M059J (cell line): Measurements from ENCODE around the gene OSBPL8. TPM values are rescaled to one million over a fixed set of nuclear protein-coding genes. Genes with fewer than 3 reads are reported as not detected.

Experiments used
- DNase-seq: peaks from one replicate; pipeline ENCODE4 v3.0.0-alpha.2; 2012; ENCODE audit warnings: low read depth
- total RNA-seq: library from RNA; depleted of rRNA; stranded (reverse); fragments of >200 nt; shearing (Covaris generic); gene quantifications from 2 replicates; pipeline ENCODE4 v1.2.3, GENCODE V29; 2014

Gene OSBPL8
- total RNA-seq, 1 experiment from 2014 or later: 44.2 TPM

DNA sequence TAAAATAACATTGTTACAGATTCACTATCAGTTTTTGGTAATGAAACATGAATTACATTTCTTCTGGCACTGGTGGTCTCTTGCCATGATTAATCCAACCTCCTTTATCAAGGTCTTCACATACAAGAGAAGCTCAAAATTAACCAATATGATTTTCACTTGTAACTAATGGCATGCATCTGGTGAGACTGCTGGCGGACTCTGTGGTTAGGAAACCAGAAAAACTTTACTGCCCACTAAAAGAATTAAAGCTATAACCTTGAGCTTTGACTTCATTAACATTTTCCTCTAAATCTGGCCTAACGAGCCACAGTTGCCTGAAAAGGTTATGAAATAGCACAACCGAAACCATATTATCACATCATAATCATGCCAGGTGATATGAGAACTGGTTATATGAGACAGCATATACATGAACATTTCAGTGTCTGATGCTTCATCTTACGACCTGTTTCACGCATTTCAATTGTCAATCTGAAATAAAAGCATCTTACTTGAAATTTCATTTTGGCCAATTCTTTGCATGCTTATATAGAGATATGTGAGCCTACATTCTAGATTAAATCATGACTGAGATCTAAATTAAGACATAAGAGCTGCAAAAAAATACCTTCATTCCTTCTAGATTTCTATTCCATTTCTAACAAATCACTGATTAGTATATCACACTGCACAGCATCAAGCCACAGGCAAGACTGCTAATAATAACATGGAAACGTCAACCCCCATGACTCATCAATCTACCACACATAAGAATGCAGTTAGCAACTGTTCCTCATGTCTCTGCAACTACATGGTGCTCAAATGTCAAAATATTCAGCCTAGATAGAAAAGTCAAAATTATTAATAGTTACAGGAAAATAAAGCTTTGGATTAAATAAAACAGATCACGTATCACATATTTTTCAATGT lies 89.3 kb downstream of the OSBPL8 start:
- DNase-seq: peak; percentile 88

DNA sequence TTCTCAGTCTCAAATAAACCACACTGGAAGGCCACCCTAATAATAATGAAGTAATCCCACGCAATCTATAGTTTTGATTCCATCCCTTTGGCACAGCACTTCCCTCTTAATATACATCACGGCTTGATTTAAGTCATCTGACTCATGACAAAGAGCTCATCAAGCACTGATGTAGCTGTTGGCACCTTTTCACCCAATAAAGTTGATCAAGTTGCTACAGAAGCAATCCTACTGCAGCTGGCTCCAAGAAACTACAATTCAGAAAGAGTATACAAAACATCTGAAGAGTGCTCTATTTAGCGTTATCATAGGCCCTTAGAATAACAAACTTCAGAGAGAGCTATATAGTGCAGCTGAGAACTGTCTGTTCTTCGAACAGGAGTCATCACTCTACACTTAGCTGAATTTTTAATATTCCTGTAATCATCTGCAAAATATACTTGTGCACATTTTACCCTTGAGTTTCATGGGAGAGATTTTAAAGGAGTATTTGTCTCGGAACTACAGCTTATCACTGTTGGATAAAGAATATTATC lies 94.9 kb downstream of the OSBPL8 start:
- DNase-seq: no peak

DNA sequence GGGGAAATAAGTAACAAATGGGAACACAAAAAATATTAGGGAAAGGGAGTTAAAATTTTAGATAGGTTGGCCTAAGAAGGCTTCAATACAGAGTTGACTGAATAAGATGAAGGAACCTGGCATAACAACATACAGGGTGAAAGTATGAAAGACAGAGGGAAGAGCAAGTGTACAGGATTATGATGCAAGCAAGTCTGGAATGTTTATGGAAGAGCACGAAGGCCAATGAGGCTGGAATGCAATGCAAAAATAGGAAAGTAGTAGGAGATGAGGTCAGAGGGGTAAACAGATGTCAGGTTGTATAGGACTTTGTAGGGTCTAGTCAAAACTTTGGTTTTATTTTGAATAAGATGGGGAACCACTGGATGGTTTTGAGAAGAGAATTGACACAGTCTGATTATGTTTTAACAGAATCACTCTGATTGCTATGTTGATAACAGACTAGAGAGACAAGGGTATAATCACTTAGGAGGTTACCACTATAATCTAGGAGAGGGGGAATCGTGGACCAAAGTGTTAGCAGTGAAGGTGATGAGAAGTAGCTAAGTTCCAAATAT lies 96.8 kb downstream of the OSBPL8 start:
- no peak for DNase-seq

DNA sequence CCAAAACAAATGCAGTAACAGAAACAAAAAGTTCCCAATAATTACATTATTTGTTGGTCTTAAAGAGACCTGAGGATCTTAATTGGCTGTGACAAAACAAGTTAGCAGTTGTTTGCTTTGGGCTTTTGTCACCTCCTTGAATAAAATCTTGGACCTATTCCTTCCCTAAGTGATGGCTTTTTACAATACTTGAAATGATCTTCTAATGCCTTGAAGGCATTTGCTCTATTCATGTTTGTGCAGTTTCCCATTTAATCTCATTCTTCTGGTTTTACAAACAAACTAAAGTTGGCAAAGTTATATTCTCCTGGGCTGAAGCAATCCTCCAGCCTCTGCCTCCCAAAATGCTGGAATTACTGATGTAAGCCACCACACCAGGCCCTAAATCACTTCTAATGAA lies 98.8 kb downstream of the OSBPL8 start:
- no peak for DNase-seq

DNA sequence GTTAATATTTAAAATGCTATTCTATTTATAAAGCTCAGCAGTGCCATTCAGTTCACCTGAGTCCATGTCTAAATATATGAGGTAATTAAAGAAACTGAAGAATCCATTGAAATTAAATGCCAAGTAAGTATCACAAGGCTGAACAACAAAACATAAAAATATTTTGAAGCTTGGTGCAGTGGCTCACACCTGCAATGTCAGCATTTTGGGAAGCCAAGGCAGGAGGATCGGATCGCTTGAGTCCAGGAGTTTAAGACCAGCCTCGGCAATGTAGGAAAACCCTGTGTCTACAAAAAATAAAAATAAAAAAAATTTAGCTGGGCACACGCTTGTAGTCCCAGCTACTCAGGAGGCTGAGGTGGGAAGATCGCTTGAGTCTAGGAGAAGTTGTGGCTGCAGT lies 101.8 kb downstream of the OSBPL8 start:
- no peak for DNase-seq

DNA sequence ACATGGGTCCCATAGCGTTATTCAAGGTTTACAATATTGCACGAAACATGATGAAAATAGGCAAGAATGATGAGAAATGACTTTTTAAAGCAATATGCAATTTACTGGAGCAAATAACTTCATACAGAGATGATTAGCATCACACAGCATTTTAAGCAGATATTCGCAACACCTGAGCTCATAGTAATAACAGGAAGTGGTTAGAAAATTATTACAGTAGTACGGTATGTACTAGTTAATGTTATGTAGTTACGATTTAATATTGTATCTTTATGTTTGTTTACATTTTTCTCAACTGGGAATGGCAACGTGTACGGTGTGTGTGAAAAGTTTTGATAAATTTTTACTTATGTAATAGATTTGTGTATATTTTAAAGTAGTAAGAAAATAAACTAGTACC lies 102.6 kb downstream of the OSBPL8 start:
- DNase-seq: no peak

DNA sequence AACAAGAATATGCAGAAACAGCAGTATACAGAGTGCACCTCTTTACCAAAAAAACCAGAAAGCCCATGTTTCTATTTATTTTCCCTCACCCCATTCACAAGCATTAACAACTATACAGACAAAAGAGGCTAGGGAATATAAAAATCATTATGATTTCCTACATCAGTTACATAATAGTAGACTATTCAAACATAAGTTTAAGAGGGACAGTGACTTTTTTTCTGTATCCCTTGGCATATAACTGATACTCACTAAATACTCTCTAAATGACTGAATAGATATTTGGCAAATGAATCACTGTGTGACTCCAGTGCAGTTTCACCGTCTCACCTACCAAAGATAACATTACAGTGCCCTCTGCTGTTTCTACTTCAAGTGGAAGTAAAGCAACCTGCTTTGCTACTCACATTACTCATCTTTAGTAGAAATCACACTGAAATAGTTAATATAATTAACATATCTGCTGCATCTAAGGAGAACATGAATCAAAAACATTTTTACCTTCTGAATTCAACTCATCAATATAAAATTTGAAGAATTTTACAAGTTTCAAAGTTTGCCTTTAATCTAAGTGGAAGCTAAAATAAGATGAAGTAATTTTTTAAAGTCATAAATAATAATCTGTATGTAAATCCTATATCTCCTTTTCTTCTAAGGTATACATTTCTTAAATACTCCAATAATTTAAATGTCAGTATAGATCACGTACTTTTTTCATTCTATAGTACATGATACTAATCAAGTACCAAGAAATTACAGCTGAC lies 103.8 kb downstream of the OSBPL8 start:
- peak; percentile 88 for DNase-seq

DNA sequence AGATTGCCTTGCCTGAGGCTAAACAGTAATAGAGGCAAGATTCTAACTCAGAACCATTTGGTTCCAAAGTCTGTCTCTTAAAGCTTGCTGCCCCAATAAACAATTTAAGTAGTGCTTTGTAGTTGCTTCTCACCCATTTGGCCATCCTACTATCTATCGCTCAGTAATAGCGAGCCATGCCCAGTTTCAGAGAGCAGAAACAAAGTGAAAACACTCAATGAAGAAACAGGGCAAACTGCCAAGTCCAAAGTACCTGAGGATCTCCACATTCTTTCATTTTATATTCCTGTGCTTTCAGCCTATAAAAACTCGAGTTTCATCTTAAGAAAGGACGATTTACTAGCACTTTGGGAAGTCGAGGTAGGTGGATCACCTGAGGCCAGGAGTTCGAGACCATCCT lies 108.0 kb downstream of the OSBPL8 start:
- DNase-seq: peak; percentile 17

DNA sequence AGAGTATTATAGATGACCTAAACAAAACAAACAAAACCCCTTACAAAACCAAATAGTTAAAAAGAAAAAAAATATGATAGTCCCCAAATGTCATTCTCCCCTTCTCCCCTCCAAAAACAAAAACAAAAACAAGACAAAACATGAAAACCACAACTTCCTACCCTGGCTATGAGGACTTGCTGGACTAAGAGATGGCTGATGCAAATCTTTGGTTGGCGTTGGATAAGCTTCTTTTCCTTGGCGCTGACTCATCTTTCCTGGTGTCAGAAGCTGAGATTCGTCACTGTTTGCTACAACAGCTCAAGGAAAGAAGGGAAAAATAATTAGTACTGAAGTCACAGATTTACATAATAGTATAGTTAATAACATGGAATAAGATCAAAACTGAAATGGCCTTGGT lies 108.9 kb downstream of the OSBPL8 start:
- peak; percentile 89 for DNase-seq

DNA sequence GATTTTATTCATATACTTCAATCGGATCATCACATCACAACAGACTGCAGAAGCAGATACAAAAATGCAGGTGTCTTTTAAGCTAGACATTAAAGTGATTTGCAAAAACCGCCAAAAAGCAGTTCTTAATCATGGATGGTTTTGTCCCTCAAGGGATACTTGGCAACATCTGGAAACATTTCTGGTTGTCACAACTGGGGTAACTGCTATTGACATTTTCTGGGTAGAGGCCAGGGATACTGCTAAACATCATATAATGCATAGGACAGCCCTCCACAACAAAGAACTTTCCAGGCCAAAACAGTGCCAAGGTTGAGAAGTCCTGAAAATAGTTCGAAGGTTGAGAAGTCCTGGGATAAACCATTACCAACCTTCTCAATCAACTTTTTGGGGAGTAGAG lies 109.6 kb downstream of the OSBPL8 start:
- no peak for DNase-seq

DNA sequence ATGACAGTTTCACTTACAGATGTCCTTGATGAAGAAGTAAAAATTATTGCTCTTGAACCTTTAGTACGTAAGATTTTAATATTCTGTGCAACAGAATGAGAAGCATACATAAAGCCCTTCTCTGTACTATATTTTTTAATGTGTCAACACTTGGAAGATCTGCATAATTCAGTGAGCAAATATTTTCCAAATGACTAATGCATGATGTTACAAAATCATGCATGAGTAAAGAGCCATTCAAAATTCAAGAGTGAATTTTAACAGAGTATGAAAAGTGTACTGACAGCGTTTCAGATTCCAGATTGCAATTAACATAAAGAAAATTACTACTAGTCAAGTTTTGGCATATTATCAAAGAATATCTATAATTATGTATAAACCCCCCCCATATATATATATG lies 110.0 kb downstream of the OSBPL8 start:
- peak; percentile 65 for DNase-seq

DNA sequence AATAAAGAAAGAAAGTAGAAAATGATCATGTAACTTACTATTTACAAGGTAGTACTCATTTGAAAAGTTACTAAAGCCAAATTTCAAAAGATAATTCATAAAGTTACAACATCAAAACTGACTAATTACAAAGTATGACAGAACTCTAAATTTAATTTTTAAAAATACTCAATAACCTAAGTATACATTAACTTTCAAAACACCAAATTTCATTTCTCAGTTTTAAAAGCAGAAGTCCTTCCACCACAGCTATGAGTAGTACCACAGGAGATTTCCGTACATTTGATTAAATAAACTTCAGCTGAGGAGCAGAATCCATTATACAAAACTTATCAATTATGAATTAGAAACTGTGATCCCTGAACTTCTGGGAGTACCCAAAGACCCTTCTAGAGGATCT lies 110.6 kb downstream of the OSBPL8 start:
- DNase-seq: no peak

DNA sequence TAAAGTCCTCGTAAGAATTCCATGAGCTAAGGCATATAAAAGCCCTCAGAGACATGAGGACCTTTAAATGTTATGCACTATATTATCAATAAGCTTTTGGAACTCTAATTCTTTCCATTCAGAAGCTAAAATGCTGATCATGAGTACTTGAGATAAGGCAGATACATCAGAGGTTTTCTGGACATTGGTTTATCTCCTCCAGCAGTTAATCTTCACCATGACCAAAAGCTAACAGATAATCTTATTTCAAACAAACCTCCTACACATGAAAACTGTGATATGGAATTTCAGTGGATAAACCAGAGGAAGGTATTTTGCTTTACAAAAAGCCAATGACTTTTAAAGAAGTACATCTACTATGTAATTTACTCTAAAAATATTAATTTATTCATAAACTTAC lies 113.5 kb downstream of the OSBPL8 start:
- no peak for DNase-seq

DNA sequence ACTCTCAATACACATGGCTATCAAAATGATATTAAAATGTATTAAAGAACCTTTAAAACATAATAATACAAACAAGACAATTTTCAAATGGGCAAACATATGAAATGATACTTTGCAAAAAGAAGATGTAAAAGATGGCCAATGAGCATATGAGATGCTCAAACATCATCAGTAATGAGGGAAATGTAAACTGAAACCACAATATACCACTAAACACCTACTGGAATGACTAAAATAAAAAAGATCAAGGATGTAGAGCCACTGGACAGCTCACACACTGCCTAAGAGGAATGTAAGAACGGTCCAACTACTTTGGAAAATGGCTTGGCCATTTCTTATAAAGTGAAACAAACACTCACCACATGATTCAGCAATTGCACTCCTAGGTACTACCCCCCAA lies 114.1 kb downstream of the OSBPL8 start:
- DNase-seq: no peak

DNA sequence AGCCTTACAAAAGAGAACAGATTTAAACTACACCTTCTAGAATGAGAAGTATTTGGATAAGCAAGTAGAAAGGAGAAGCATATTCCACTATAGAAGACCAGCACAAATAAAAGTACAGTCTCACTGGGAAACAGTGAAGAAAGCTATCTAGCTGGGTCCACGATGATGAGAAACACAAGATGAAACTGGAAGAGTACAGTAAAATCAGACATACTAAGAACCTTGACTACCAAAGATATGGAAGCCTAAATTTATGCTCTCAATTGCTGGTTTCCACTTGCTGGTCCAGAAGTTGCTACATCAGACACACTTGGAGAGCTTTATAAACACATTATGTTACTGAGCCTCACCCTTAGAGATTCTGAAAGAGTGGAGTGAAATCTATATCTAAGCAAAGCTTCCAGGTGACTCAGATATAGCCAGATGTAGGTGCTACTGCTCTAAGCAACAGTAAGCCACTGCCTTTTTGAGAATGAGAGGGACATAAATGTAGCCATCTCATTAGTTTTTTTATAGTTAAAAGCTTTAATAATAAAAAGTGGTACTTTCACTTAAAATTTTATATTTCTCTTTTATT lies 115.1 kb downstream of the OSBPL8 start:
- DNase-seq: no peak

DNA sequence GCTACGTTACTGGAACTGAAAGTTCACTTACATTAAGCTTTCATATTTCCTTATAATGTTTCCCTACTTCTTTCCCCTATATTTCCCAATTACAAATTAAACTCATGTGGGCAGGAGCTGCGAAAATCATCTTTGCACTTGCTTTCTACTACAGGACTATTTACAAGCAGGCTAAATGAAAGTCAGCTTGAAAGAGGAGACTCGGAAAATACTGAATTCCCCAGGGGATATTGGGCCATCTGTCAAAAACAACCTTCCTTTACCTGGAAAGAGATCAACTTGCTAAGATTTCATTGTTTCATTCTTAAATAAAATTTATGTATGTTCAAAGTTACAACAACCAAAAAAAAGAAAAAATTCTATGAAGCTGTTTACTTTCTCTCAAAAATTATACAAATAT lies 118.6 kb downstream of the OSBPL8 start:
- no peak for DNase-seq

DNA sequence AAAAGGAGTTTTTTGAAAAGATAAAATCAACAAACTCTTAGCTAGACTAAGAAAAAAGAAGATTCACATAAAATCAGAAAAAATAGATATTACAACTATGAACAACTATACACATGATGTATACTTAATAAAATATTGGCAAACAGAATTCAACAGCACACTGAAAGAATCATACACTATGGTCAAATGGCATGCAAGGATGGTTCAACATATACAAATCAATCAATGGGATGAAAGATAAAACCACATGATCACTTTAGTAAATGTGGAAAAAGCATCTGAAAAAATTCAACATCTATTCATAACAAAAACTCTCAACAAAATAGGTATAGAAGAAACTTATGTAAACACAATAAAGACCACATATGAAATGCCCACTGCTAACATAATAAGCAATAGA lies 126.8 kb downstream of the OSBPL8 start:
- no peak for DNase-seq

DNA sequence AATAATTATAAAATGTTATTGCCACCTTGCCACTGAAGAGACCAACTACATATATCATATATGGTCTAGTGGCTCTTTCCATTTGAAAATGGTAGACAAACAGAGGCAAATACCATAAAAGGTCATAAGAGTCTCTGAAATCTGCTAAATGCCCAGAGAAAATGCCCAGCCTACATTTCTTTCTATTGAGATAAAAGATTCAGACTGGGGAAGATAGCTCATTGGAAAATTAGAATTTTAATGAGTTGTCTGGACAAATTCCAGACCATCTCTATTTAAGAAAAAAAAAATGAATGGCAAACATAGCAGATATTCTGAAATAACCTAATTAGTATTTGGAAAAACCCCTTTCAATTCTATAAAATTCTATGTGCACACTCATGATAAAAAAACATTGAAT lies 131.5 kb downstream of the OSBPL8 start:
- DNase-seq: no peak

DNA sequence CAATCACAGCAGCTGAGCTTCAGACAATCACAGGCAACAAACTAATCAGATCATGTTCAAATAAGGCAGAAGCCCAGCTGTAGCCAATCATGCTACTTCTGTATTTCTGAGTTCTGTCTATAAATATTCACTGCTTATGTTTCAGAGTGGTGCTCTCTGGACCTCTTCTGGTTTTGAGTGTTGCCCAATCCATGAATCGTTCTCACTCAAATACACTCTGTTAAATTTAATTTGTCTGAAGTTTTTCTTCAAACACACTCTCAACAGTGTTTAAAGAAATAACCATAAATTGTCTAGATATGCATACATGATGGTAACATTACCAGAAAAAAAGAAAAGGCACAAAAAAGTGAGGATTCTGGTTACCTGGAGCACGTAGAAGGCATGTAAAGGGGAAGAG lies 133.4 kb downstream of the OSBPL8 start:
- no peak for DNase-seq

DNA sequence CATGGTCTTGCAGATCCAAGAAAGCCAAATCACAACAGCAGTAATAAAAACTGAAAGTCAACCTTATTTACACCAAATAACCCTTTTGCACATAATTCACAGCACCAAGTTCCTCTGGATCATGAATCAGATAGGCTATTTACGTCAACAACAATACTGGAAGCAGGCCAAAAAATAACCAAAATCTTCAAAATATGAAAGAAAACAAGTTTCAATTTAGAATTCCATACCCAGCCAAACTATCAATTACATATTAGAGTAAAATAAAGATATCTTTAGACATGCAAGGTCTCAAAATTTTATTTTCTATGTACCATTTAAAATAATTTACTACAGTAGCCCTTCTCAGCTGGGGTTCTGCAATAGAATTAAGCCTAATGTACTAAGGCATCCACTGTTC lies 134.6 kb downstream of the OSBPL8 start:
- no peak for DNase-seq

DNA sequence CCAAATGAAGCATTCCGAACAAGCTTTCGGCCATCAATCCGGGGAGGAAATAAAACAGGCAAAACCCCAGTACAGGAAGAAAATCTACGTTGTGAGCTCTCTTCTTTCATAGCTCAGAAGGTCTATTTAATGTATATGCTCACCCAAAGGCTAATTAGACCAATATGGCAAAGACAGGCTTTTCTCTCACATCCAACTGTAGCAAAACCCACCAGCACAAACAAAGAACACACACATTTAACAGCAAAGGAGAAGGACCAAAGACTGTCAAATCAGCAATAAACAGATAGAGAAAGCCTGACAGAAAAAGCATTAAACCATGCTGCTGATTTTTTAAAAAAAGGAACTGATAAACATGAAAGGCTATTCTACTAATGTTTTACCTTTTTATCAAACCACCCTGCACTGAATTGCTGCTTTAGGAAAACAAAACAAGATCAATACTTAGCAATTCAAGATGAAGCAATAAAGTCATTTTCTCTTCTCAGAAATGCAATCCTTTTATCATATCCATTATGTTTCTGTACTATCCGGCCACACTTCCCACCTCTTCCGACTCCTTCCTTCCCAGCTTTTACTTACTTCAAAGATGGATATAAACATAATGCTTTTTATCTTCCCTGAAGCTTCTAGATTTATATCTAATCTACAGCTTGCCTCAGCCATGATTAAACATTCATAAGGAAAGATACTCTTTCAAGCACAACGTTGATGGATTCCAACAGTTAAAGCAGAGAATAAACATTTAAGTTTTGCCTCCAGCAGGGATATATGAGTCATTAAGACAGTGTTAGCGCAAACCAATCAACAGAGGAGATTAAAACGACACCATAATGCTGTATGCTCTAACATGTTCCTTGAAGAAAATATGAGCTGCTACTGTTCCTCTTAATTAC lies 136.8 kb downstream of the OSBPL8 start:
- DNase-seq: peak; percentile 57
